ENCODE results near the gene GRAMD1A. TPM values are rescaled to one million over a fixed set of nuclear protein-coding genes. Genes with fewer than 3 reads are reported as not detected.
"Not testable (repeated sequence)": the region's sequence is repeated elsewhere in the genome, so short reads cannot be mapped to it uniquely, and the experiment has no call there.

The GRAMD1A gene
- total RNA-seq: 19.8 TPM

DNA sequence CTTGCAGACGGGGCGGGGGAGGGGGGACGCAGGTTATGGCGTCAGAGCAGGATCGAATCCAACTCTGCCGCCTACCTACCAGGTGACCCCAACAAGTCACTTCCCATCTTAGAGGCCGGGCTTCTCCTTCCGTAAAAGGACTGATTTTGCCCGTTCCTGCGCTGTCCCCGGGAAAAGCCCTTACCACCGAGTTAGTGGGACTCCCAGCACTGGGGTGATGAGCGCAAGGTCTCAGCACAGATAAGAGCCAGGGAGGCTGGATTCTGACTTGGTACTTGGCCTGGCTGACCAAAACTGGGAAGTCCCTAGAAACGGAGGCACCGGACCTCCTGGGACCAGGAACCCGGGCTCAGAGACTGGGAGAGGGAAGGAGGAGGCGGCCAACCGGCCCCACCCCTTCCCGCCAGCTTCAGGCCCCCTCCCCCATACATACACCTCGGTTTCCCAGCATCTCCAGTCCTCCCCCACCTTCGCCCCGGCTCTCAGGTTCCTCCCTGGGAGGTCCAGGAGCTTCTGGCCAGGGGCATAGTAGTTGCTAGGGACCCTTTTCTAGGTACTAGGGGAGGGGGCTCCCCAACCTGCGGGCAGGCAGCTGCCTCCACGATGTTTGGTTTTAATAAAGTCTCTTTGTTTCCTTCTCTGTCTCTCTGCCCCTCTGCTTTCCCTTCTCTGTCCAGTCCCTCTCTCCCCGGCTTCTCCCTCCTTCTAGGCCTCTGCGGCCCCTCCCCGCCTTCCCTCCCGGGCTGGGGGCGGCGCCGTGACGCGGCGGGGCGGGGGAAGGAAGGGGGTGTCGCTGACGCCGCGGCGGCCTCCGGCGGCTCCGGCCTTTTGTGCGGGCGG lies at the start of gene GRAMD1A:
Gene GRAMD1A, plus strand, starts transcription at position 826 of the 840 bp plus-strand sequence. CDS start 156 bp downstream, outside the sequence.
- DNase-seq: peak; percentile 94

GRCh38 chr19:34953092-34953491 lies 47.0 kb upstream of the GRAMD1A start:
- no peak for DNase-seq

DNA sequence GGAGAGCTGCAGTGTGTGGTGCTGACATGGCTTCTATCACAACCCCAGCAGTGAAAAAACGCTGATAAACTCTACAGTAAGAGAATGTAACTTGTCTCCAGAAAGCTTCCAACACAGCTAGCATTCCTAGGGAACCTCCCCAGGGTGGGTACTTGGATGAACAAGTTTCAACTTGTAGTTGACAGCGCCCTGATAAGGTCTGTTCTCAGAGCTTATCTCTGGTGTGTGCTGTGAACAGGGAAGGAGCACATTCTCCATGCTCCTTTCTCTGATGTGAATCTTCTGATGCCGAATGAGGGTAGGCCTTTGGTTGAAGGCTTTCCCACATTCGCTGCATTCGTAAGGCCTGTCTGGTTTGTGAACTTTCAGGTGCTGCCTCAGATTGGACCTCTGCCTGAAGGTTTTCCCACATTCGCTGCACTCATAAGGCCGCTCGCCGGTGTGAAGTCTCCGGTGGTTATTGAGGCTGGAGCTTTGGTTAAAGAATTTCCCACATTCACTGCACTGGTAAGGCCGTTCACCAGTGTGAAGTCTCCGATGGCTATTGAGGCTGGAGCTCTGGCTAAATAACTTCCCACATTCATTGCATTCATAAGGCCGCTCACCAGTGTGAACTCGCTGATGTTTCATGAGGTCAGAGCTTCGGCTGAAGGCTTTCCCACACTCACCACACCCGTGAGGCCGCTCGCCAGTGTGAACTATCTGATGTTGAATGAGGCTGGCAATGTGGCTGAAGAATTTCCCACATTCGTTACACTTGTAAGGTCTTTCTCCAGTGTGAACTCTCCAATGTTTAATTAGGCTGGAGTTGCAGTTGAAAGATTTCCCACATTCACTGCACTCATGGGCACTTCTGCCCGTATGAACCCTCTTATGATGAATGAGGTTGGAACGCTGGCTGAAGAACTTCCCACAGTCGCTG lies 42.0 kb upstream of the GRAMD1A start:
- no peak for DNase-seq

DNA sequence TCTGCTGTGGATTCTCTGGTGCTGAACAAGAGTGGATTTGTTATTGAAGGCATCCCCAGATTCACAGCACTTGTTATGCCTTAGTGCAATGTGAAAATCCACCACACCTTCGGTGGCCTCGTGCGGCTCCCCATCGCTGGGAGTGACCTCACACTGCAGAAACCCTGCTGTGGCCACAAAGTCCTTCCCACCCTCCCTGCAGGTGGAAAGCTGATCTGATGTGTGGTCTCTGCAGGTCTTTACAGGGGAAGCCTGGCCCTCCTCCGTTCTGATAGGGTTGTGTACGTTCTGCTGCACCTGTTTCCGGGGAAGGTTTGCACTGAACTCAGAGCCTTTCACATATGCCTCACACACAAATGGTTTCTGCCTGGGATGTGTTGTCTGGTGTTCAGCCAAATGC lies 41.1 kb upstream of the GRAMD1A start:
- no peak for DNase-seq

DNA sequence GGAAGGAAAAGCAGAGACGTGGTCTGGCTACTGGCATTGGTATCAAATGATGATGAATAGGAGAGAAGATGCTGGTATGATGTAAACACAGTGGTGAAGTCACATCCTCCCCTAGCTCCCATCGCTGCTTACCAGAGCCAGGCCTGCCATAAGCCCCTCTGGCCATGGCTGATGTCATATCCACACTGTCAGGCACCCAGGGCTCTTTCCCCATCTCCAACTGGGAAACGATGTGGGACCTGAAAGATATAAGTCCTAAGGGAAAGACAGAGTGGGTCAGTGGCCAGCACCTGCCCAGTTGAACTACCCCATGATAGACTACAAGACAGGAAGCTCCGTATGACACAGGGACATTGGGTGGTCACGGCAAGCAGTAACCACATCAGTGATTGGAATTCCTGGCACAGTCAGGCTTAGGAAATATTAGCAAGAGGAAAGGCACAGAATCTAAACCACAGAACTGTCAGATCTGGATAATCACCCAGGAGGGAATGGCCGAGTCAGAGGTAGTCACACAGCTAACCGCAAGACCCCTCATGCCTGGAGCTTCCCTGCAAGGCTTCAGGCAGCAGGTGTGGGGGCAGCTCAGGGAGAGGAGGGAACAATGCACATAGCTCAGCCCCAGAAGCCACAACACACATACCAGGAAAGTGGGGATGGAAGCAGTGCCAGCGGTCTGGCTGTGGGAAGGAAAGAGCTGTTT lies 39.9 kb upstream of the GRAMD1A start:
- DNase-seq: no peak

DNA sequence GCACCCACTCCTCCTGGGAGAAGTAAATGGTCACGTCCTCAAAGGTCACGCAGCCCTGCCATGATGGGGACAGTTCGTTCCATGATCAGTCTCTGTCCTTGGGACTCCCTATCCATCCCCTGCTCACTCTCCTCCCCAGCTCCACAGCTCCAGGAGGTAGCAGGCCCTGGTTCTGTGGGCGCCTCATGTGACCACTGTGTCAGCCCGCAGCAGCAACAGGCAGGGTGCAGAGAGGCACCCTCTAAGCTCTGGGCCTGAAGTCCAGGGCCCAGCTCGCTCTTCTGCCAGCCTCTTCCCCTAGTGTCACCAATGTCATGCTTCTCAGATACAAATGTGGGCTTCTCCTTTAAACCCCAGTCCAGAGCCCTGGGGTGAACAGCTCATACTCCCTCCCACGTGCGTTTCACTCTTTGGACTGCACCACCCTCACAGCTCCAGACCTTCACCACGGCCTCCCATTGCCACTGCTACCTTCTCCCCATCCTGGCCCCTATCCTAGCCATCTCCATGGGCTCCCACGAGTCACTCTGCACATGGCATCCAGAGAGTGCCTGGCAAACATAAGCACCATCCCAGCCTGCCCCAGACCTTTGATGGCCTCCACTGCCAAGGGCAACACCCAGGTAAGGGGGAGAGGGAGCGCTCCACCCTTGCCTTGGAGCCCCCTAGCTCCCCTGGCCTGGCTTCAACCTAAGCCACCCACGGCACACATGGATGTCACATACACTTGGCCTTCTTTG lies 39.0 kb upstream of the GRAMD1A start:
- no peak for DNase-seq

DNA sequence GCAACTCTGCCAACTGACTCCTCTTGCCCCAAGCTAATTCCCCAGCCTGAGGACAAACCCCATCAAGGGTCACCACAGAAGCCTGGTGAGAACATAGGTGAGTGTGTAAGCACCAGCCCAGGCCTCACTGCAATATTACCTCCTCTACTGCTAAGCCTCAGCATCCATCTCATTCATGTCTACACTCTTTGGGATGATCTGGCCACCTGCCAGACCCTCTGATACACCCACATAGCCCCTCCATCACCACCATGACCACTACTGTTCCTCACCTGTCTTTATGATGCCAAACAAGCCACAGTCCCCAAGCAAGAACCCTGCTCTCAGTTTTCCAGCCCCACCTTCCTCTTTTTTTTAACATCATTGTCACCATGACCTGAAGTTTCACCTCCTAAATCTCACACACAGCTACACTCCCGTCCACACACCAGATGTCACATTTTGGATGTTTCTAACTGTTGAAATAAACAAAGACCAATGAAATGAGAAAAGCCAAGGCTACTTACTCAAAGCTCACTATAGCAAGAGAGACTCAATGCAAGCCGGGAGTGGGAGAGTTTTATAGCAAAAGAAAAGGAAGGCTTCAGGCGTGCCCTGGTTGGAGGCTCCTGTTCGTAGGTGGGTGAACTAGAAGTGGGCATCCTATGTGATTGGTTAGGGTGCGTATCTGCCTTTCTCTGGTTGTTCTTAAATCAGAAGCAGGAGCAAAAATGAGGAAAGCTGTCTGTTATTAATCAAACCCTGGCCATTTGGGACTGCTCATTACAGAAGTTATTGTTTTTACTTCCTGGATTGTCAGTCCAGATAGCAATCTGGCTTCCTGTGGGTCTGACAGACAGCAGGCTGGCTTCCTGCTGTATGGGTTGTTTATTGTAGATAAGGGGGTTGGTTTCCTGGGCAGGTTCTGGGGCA lies 38.1 kb upstream of the GRAMD1A start:
- no peak for DNase-seq

- DNase-seq: no peak
Observed at GRCh38 chr19:34962687-34963572, 37.2 kb upstream of the GRAMD1A start.

GRCh38 chr19:34963573-34964406 lies 36.3 kb upstream of the GRAMD1A start, which contains the start of gene ZNF792:
TSS of gene ZNF792 (minus strand) at chr19:34964229. CDS start at chr19:34963662, 567 bp downstream.
- DNase-seq: peak; percentile 71

GRCh38 chr19:34964598-34964997 lies 35.5 kb upstream of the GRAMD1A start:
- DNase-seq: no peak

- DNase-seq: not testable (repeated sequence)
Observed at GRCh38 chr19:34965505-34965904, 34.6 kb upstream of the GRAMD1A start.

- DNase-seq: no peak
Observed at GRCh38 chr19:34967551-34967950, 32.6 kb upstream of the GRAMD1A start.

DNA sequence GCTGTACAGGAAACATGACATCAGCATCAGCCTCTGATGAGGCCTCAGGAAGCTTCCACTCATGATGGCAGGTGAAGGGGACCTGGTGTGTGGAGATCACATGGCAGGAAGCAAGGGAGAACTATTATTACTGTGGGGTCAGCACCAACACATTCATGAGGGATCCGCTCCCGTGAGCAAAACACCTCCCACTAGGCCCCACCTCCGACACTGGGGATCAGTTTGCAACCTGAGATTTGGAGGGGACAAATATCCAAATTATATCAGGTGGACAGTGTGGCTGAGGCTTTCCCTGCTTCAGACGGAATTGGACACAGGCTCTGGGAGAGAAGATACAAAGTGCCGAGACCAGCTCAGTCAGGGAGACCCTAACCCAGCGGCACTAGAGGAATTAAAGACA lies 30.4 kb upstream of the GRAMD1A start:
- DNase-seq: no peak

DNA sequence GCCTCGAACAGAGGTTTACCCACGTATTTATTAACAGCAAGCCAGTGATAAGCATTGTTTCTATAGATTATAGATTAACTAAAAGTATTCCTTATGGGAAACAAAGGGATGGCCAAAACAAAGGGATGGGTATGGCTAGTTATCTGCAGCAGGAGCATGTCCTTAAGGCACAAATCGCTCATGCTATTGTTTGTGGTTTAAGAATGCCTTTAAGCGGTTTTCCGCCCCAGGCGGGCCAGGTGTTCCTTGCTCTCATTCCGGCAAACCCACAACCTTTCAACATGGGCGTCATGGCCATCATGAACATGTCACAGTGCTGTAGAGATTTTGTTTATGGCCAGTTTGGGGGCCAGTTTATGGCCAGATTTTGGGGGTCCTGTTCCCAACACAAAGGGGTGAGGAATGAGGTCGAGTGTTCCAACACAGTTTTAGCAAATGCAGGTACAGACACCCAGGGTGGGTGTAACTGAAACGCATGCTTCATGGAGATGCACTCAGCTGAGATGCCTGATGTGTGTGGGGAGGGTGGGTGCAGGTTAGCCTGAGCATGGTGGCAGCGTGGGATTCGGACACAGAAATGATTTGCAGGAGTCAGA lies 29.8 kb upstream of the GRAMD1A start:
- not testable (repeated sequence) for DNase-seq

- DNase-seq: no peak
Observed at GRCh38 chr19:34972163-34972705, 27.9 kb upstream of the GRAMD1A start.

GRCh38 chr19:34974646-34975045 lies 25.5 kb upstream of the GRAMD1A start:
- DNase-seq: no peak

DNA sequence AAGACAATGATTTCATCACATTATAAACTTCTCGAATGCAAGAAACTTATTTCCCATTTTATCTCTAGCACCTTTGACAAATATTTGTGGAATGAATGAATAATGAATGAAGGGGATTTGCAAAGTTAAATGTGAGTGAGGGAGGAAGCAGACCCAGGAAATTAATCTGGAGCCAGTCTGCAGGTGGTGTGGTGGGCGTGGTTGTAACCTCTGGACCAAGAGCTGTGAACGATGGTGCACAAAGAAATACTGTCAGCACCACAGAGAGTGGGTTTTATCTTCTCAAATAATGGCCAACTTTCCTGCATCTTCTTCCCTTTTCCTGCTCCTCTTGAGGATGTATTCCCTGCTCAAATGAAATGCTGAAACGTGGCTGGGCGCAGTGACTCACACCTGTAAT lies 25.1 kb upstream of the GRAMD1A start:
- DNase-seq: no peak

- DNase-seq: no peak
Observed at GRCh38 chr19:34976611-34977010, 23.5 kb upstream of the GRAMD1A start.
